Measurements from ENCODE around the gene GARRE1.

- TF ChIP-seq, protein P1, sequence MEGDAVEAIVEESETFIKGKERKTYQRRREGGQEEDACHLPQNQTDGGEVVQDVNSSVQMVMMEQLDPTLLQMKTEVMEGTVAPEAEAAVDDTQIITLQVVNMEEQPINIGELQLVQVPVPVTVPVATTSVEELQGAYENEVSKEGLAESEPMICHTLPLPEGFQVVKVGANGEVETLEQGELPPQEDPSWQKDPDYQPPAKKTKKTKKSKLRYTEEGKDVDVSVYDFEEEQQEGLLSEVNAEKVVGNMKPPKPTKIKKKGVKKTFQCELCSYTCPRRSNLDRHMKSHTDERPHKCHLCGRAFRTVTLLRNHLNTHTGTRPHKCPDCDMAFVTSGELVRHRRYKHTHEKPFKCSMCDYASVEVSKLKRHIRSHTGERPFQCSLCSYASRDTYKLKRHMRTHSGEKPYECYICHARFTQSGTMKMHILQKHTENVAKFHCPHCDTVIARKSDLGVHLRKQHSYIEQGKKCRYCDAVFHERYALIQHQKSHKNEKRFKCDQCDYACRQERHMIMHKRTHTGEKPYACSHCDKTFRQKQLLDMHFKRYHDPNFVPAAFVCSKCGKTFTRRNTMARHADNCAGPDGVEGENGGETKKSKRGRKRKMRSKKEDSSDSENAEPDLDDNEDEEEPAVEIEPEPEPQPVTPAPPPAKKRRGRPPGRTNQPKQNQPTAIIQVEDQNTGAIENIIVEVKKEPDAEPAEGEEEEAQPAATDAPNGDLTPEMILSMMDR (conservative IDR thresholded peaks at IDR 0.05) = no peak
- TF ChIP-seq EZH2 (IDR thresholded peaks at IDR 0.05; ENCODE audit: low read depth) = no peak
Observed at GRCh38 chr19:34299576-34299975, 45.2 kb downstream of the GARRE1 start.
